Type B pancreatic cell (in vitro differentiated cells): ENCODE data around the gene AK8. TPM values are rescaled to one million over a fixed set of nuclear protein-coding genes. Genes with fewer than 3 reads are reported as not detected.

Experiments used
- DNase-seq: peaks from one replicate; pipeline ENCODE4 v3.0.0; 2021; ENCODE audit warnings: mixed read lengths; ENCODE audit not compliant: unreplicated experiment; ENCODE audit errors: extremely low spot score
- H3K27ac Mint-ChIP-seq: 2 replicates; pipeline ENCODE4 v1.8.0; 2021; ENCODE audit warnings: mild to moderate bottlenecking, mixed read lengths
- H3K27me3 Mint-ChIP-seq: 2 replicates; pipeline ENCODE4 v1.8.0; 2021; ENCODE audit warnings: mixed read lengths
- H3K36me3 Mint-ChIP-seq: 2 replicates; pipeline ENCODE4 v1.8.0; 2021; ENCODE audit warnings: mixed read lengths
- H3K4me1 Mint-ChIP-seq: one replicate; pipeline ENCODE4 v1.8.0; 2021; ENCODE audit warnings: mixed read lengths; ENCODE audit not compliant: unreplicated experiment
- H3K4me3 Mint-ChIP-seq: 2 replicates; pipeline ENCODE4 v1.8.0; 2021; ENCODE audit warnings: mild to moderate bottlenecking, mixed read lengths
- H3K9me3 Mint-ChIP-seq: 2 replicates; pipeline ENCODE4 v1.8.0; 2021; ENCODE audit warnings: mixed read lengths
- CTCF ChIP-seq: fragments of 200-600 bp; sonication (generic); conservative IDR thresholded peaks from 2 replicates; pipeline ENCODE4 v1.5.0; 2021; ENCODE audit warnings: antibody characterized with exemption, mild to moderate bottlenecking
- total RNA-seq: library from RNA; stranded (reverse); gene quantifications from 2 replicates; pipeline ENCODE4 v1.2.1, GENCODE V29; 2021; ENCODE audit warnings: low replicate concordance

Gene AK8
- total RNA-seq, 1 donor from 2014 or later: 5.5 TPM

GRCh38 chr9:132834343-132834742 lies 43.7 kb downstream of the AK8 start:
- Mint-ChIP-seq H3K9me3 (no peaks in the 10 kb centered on the region), H3K27ac (no peak overlapping the region), H3K4me1 (peaks cover 18% of the 10 kb centered on the region), H3K27me3 (peaks cover 2% of the 10 kb centered on the region), H3K36me3 (no peaks in the 10 kb centered on the region), H3K4me3 (no peak overlapping the region)
- TF ChIP-seq CTCF: no peak
- no peak for DNase-seq

DNA sequence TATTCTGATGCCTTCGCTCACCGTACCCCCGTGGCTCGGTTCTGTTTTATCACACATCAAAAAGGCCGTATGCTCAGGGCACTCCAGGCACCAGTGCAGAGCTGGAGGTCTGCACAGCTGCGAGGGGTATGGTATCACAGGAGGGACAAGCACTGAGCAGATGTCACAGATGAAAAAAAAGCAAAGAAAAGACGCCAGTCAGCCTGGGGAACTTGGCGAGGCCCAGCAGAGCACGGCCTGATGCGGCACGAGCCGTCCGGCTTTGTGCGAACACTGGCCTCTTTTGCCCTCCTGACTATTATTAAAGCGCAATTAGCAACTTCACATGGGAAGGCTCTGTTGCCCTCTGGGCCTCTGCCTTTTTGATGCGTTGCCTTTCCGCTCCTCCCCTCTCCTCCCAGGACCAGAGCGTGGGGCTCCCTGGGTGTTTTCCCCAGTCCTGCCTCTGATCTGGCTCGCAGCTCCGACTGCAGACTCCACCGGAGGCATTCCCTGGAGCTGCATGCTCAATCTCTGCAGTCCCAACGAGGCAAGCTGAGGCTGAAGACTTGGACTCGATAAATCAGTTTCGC lies 44.4 kb downstream of the AK8 start:
- Mint-ChIP-seq H3K9me3 (no peaks in the 10 kb centered on the region), H3K4me1 (peaks cover 14% of the 10 kb centered on the region), H3K27me3 (peaks cover 2% of the 10 kb centered on the region), H3K36me3 (no peaks in the 10 kb centered on the region), H3K27ac (peak overlapping the region; percentile 14), H3K4me3 (no peak overlapping the region)
- no peak for TF ChIP-seq CTCF
- no peak for DNase-seq

GRCh38 chr9:132832171-132832881 lies 45.8 kb downstream of the AK8 start:
- H3K9me3 Mint-ChIP-seq: no peaks in the 10 kb centered on the region
- no peak overlapping the region for H3K27ac Mint-ChIP-seq
- H3K36me3 Mint-ChIP-seq: no peaks in the 10 kb centered on the region
- peaks cover 2% of the 10 kb centered on the region for H3K27me3 Mint-ChIP-seq
- DNase-seq: no peak
- H3K4me1 Mint-ChIP-seq: peaks cover 14% of the 10 kb centered on the region
- TF ChIP-seq CTCF: no peak
- H3K4me3 Mint-ChIP-seq: no peak overlapping the region

- DNase-seq: no peak
- H3K36me3 Mint-ChIP-seq: no peaks in the 10 kb centered on the region
- no peak overlapping the region for H3K27ac Mint-ChIP-seq
- no peak for TF ChIP-seq CTCF
- no peak overlapping the region for H3K4me3 Mint-ChIP-seq
- H3K27me3 Mint-ChIP-seq: no peaks in the 10 kb centered on the region
- H3K4me1 Mint-ChIP-seq: peaks cover under 1% of the 10 kb centered on the region
- no peaks in the 10 kb centered on the region for H3K9me3 Mint-ChIP-seq
Measured at GRCh38 chr9:132828201-132828770, 49.8 kb downstream of the AK8 start.

- Mint-ChIP-seq H3K27me3 (no peaks in the 10 kb centered on the region), H3K27ac (no peak overlapping the region), H3K36me3 (no peaks in the 10 kb centered on the region), H3K9me3 (no peaks in the 10 kb centered on the region), H3K4me1 (no peaks in the 10 kb centered on the region), H3K4me3 (no peak overlapping the region)
- no peak for DNase-seq
- TF ChIP-seq CTCF: no peak
Measured at GRCh38 chr9:132827366-132827765, 50.7 kb downstream of the AK8 start.
